ENCODE results near the gene DNM1. TPM values are rescaled to one million over a fixed set of nuclear protein-coding genes. Genes with fewer than 3 reads are reported as not detected.

Gene DNM1
- total and polyA plus RNA-seq, 2 of the 8 experiments (the other 6 are each of a cell fraction or from before 2014, with no cell fraction given) = 34.3 to 62.7 TPM

DNA sequence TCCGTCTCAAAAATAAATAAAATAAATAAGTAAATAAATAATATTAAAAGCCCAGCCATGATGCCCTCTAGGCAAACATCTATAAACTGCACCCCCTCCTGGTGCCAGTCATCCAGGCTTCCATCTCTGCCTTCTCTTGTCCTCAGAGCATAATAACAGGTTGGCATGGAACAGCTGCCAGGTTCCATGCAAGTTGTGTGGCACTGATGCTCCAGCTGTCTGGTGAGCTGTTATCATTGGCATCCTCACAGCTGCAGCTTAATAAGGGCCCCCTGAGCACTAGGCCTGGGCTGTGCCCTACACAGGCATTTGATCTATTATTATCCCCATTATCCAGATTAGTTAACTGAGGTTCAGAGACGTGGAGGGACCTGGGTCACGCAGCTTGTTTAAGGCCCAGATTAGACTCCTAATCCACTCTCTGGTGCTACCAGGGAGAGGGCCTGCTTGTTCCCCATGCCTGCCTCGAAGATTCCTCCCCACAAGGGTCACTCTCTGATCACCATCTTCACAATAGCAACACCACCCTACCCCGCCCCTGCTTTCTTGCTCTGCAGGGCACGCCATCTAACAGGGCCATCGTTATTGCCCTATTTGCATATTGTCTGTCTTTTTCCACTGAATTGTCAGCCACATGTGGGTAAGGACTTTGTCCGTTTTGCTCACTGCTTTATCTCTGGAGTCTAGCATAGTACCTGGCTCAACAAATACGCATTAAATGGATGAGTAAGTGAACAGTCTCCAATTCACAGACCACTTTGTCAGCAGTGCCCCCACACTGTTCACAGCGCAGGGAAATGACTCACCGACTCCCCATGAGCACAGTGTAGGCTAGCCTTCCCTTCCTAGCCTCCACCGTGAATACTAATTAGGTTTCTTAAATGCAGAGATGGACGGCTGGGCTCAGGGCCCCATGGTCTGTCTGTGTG, 1.5 kb upstream of the DNM1 start (continued):
- TF ChIP-seq RFX5 (IDR thresholded peaks at IDR 0.05; ENCODE audit: borderline replicate concordance, low read depth, low read length) = no peak
- TF ChIP-seq SUZ12 (IDR thresholded peaks at IDR 0.05; ENCODE audit: low read length) = no peak
- TF ChIP-seq ZNF274 (IDR thresholded peaks at IDR 0.05; ENCODE audit: borderline replicate concordance, extremely low read depth, low read length) = no peak
